Activated T-helper 9 cell treated with anti-CD3 and anti-CD28 coated beads, Interleukin-2, amount 50 U/mL, for 16 hours (primary cell): ENCODE data around the gene STX7.
A peak's percentile ranks its signal among the peaks of the same experiment; 100 is the strongest.
"Not testable (repeated sequence)": the region's sequence is repeated elsewhere in the genome, so short reads cannot be mapped to it uniquely, and the experiment has no call there.

ENCODE experiments used
- DNase-seq: peaks from one replicate; pipeline ENCODE4 v3.0.0-alpha.2; 2020; ENCODE audit warnings: low read depth

The STX7 gene

GRCh38 chr6:132512638-132513632 lies at the start of gene STX7:
Gene STX7 (minus strand): TSS chr6:132513116. CDS start chr6:132503530, 9,586 bp downstream.
- peak; percentile 80 for DNase-seq

DNA sequence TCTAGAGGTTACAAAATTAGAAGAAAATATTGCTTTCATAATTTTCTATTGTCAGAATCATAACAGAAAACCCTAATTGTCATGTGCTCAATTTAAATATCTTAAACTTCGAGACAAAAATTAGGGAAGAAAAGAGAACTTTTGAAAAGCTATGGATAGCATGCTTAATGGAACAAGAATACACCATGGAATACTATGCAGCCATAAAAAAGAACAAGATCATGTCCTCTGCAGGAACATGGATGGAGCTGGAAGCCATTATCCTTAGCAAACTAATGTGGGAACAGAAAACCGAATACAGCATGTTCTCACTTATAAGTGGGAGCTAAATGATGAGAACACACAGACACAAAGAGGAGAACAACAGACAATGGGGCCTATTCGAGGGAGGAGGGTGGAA lies 47.2 kb upstream of the STX7 start:
- DNase-seq = not testable (repeated sequence)

DNA sequence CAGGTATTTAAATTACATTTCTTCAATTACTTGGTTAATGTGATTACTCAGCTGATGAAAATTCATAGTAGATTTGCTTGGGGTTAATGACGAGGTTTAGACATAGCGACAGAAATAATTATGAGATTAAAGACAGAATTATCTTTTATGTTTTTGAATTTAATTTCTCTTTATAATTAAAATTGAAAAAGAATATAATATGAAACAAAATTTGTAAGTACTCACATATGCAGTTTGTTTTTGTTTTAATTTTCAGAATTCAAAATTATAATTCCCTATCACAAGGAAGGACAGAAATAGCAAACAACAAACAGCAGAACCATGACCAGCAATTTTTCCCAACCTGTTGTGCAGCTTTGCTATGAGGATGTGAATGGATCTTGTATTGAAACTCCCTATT lies 39.5 kb upstream of the STX7 start, which contains the start of gene TAAR8:
TSS of gene TAAR8 (plus strand) at position 301 of the 400 bp plus-strand sequence. CDS start at position 322, 21 bp downstream.
- no peak for DNase-seq

DNA sequence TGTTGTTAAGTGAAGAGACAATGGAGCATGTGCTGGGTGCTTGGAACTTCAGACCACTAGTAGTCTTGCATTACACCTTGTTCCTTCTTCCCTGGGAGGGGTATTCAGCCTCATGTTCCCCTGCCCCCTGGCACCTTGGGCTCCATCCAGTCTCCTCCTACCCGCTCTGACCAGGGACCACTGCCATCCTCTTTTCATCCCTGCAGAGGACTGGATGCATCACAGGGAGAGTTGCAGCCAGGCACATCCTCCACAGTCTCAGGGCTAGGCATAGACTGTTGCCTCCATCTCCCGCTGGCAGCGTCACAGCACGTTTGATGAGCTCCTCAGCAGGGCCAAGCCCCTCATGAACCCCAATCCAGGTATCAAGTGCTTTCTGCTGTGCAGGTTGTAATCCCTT lies 38.3 kb upstream of the STX7 start:
- no peak for DNase-seq

- DNase-seq = no peak
Measured at GRCh38 chr6:132548746-132549463, 36.0 kb upstream of the STX7 start.

DNA sequence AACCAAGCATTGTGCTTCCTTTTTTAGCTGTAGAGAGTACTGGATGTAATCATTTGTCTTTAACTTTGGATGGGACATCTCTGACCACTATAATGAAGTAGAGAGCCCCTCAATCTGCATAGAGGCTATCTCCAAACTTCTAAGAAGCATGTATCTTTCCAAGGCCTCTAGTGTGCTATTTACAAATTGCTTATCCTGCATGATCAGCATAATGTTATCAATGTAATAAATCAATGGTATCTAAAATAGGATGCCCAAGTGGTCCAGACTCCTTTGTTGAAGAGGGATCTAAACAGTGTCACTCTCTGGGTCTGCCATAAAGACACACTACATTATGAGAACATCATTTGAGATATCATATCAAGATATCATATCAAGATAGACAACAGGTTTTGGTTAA lies 31.9 kb upstream of the STX7 start:
- no peak for DNase-seq

- DNase-seq = no peak
Measured at GRCh38 chr6:132537977-132538376, 25.1 kb upstream of the STX7 start, which contains the start of gene TAAR9. Gene TAAR9 (plus strand): TSS chr6:132538277. CDS start chr6:132538290, 13 bp downstream.

- DNase-seq = no peak
Measured at GRCh38 chr6:132537145-132537544, 24.2 kb upstream of the STX7 start.

DNA sequence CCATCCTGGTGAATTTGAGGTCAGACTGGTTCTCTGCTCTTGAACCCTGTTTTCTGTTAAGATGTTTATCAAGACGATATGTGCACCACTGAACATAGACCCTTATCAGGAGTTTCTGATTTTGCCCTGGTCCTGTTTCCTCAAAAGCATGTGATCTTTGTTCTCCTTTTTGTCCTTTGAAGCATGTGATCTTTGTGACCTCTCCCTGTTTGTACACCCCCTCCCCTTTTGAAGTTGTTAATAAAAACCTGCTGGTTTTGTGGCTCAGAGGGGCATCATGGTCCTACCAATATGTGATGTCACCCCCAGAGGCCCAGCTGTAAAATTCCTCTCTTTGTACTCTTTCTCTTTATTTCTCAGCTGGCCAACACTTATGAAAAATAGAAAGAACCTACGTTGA lies 21.6 kb upstream of the STX7 start:
- not testable (repeated sequence) for DNase-seq

- DNase-seq = peak; percentile 41
Measured at GRCh38 chr6:132530293-132530974, 17.5 kb upstream of the STX7 start.

- no peak for DNase-seq
Measured at GRCh38 chr6:132527791-132528190, 14.9 kb upstream of the STX7 start.

DNA sequence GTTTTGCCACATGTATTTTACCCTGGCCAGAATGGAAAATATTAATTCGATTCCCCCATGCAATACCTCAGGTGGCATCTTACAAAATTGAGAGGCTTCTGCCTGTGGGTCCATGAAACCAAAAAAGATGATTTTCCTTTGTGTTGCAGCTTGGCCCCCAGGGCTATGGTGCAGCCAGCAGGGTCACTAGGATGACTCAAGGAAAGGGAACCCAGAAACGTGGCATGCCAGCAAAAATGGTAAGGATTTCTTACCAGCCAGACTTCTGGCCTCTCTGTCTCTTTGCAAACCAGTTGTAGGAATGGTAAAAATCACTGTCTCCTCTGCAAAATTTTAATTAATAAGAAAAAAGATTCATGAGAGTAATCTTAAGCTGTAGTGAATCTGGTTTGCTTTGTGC lies 13.5 kb upstream of the STX7 start:
- no peak for DNase-seq

DNA sequence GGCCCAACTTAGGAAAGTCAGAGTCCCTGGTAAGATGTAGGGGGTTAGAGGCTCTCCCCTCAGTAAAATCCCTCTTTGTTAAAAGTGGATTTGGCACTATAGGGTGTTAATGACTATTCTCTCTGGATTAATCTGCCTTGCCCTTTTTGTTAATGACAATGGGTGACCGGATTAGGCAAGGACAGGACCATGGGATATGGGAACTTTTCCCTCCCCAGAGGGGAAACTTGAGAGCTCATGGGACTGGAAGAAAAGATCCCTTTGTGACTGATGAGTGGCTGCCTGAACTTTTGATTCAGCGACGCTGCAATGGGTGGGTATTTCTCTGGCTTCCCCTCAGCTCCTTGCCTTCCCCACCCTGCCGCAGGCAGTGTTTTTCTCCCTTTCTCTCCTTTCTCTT lies 12.9 kb upstream of the STX7 start:
- no peak for DNase-seq

GRCh38 chr6:132524646-132525045 lies 11.7 kb upstream of the STX7 start:
- DNase-seq = no peak

DNA sequence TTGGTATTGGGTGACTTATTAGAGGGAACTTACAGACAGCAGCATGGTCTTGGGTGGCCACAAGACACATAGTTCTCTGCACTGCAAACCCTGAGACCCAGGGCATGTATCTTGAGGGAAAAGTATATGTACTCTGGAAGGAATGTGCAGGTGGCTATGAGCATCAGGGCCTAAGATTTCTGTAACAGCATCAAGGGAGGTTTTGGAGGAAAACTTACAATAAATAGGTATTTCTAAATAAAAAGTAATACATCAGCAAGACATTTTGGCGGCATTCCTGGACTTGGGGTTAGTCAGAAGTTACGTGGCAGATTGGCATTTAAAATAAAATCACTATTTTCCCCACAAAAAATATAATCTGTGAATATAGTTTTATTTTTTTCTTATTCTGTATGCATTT lies 8.0 kb upstream of the STX7 start:
- DNase-seq = no peak

- no peak for DNase-seq
Measured at GRCh38 chr6:132515386-132515785, 2.5 kb upstream of the STX7 start.

DNA sequence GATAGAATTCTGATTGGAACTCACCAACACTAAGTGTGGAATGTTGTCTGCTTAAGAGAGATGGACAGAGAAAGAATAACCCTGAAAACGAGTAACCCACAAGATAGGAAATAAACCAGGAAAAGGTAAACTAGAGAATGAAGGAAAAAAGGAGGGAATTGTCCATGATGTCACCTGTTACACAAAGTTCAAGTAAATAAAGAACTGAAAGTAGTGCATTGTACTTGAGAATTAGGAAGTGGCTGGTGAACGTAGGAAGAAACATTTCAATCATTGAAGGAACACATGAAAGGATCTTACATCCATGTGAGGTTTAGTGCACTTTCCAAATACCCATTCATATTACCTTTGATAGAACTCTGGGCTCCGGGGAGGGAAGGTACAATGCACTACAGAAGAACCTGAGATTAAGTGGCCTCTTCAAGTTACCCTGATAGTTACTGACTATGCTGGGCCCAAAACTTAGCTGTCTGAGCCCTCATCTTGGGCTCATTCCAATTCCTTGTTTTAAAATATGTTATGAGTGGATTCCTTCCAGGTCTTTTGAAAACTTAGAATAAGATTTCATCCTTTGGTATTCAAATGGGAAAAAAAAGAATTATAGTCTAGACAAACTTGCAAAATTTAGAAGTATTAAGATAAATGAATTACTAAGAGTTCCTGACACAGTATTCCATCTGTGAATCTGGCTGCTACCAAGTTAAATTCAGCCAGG lies 1.1 kb upstream of the STX7 start:
- DNase-seq = no peak

- no peak for DNase-seq
Measured at GRCh38 chr6:132512342-132512637, 626 bp downstream of the STX7 start.

- no peak for DNase-seq
Measured at GRCh38 chr6:132511831-132512220, 1.1 kb downstream of the STX7 start.

GRCh38 chr6:132511210-132511830 lies 1.6 kb downstream of the STX7 start:
- no peak for DNase-seq
